Colonic mucosa (tissue), 4 donors: Measurements from ENCODE around the gene GLI2. TPM values are rescaled to one million over a fixed set of nuclear protein-coding genes. Genes with fewer than 3 reads are reported as not detected.

Source experiments
- DNase-seq: peaks from one replicate; pipeline ENCODE4 v3.0.0-alpha.2; 2020
- H3K27ac ChIP-seq: fragments of 200-600 bp; one replicate; pipeline ENCODE4 v1.8.0; 2021
- H3K27me3 ChIP-seq: fragments of 200-600 bp; one replicate; pipeline ENCODE4 v1.8.0; 2021
- H3K36me3 ChIP-seq: fragments of 200-600 bp; one replicate; pipeline ENCODE4 v1.8.0; 2021
- H3K4me1 ChIP-seq: fragments of 200-600 bp; one replicate; pipeline ENCODE4 v1.8.0; 2021; ENCODE audit warnings: mild to moderate bottlenecking
- H3K4me3 ChIP-seq: fragments of 200-600 bp; one replicate; pipeline ENCODE4 v1.8.0; 2021
- H3K9ac ChIP-seq, 2 donors: one replicate each; pipeline ENCODE4 v1.7.0; 2013; ENCODE audit warnings: control low read depth in 2 of 2, low read depth in 2 of 2, low read length in 2 of 2
- H3K9me3 ChIP-seq: fragments of 200-600 bp; one replicate; pipeline ENCODE4 v1.8.0; 2021
- CTCF ChIP-seq: fragments of 200-600 bp; IDR thresholded peaks from one replicate; pipeline ENCODE4 v1.8.0; 2022; ENCODE audit warnings: antibody characterized with exemption, mild to moderate bottlenecking
- intact Hi-C: fragments of 100-400 bp; cut with DNase I; formaldehyde crosslinking; loops from one replicate; pipeline ENCODE4 v1.14.1; 2022
- total RNA-seq, 2 donors: library from RNA; stranded (reverse); fragmentation: NEBNext Ultra II Directional in 1 of 2; extraction: Animal tissue kit (Norgen Biotek cat#: 25700) in 1 of 2; gene quantifications; one replicate each; pipeline ENCODE4 v1.2.1, GENCODE V29; 2021
- donor health status: healthy.
- donor health status: DM: no; HTN: no; CAD: no.
- donor health status: DM: no; HTN: no; CAD: no.

GLI2 gene
- total RNA-seq, 2 donors from 2014 or later: 1.3 to 2.0 TPM

- DNase-seq: peak; percentile 14
- TF ChIP-seq CTCF: no peak
- Histone ChIP-seq H3K4me1 (no peaks in the 10 kb centered on the region), H3K27me3 (no peaks in the 10 kb centered on the region), H3K9me3 (no peaks in the 10 kb centered on the region), H3K36me3 (no peaks in the 10 kb centered on the region), H3K9ac (no peak overlapping the region), H3K27ac (no peak overlapping the region), H3K4me3 (no peak overlapping the region)
- intact Hi-C loops: no loop called here
Measured at GRCh38 chr2:120749506-120750431, 14.1 kb downstream of the GLI2 start.

DNA sequence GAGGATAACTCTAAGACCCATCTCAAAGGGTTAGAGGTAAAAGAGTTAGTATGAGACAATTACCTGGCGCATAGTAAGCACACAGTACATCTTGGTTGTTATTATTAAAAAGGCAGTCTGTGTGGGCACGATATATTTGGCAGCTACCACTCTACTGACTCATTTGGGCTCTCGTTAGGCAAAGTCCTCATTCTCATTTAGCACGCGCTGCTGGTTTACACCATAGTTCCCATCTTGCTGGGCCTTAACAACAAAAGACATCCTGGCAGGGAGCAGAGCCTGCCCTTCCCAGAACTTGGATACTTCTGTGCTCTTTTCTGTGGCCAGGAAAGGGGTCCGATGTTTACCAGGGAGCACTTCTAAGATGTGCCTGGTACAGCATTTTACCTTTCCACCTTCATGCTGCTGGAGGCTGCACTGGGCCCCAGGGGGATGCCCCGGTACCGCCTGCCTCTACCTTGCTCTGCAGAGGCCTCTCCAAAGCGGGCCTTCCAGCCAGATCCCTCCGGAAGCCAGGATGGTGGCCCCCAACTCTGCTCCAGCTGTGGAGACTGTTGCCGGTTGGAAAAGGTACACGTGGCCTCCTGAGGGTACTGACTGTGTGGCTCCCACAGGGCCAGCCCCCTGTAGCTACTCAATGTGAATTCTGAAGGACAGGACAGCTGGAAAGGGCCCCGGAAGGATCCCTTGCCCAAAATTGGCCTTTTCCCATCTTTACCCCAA, 15.0 kb downstream of the GLI2 start:
- no peaks in the 10 kb centered on the region for H3K4me1 ChIP-seq
- TF ChIP-seq CTCF: no peak
- no peaks in the 10 kb centered on the region for H3K27me3 ChIP-seq
- intact Hi-C loops: no loop called here
- DNase-seq: peak; percentile 12
- no peak overlapping the region for H3K27ac ChIP-seq
- H3K4me3 ChIP-seq: no peak overlapping the region
- H3K9me3 ChIP-seq: no peaks in the 10 kb centered on the region
- H3K36me3 ChIP-seq: no peaks in the 10 kb centered on the region
- H3K9ac ChIP-seq: no peak overlapping the region

DNA sequence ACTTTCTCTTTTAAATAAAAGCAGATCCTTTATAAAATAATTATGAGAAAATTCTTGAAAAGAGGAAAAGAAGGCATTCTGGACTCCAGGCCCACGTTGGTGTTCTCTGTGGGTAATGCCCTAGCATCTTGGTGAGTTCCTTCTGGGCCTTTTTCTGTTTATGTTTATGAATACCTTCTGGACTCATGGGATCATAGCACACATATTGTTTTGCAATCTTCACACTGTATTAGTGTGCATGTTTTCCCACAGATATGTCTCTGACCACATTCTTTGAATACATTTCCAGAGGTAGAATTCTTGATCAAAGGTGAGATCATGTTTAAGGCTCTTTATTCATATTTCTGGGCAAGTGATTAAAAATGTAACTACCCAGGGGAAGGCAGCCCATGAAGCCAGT, 15.9 kb downstream of the GLI2 start:
- Histone ChIP-seq H3K27me3 (no peaks in the 10 kb centered on the region), H3K9me3 (no peaks in the 10 kb centered on the region), H3K27ac (no peak overlapping the region), H3K4me1 (no peaks in the 10 kb centered on the region), H3K36me3 (no peaks in the 10 kb centered on the region), H3K4me3 (no peak overlapping the region), H3K9ac (no peak overlapping the region)
- TF ChIP-seq CTCF: no peak
- intact Hi-C loops: no loop called here
- no peak for DNase-seq

GRCh38 chr2:120754067-120754960, 18.6 kb downstream of the GLI2 start:
- no peaks in the 10 kb centered on the region for H3K36me3 ChIP-seq
- no peak overlapping the region for H3K27ac ChIP-seq
- H3K9me3 ChIP-seq: no peaks in the 10 kb centered on the region
- H3K4me3 ChIP-seq: no peak overlapping the region
- no peak for DNase-seq
- no peaks in the 10 kb centered on the region for H3K4me1 ChIP-seq
- TF ChIP-seq CTCF: no peak
- no peak overlapping the region for H3K9ac ChIP-seq
- no peaks in the 10 kb centered on the region for H3K27me3 ChIP-seq
- intact Hi-C loops: no loop called here
